C4-2B (cell line): ENCODE data around the gene GLYR1.

Experiments
- ZFX ChIP-seq: fragments of 450-650 bp; IDR thresholded peaks from 2 replicates; pipeline ENCODE4 v1.6.1; 2017
- TF ChIP-seq, protein P1 (sequence below): fragments of 450-650 bp; conservative IDR thresholded peaks from 2 replicates; pipeline ENCODE4 v1.5.1; 2017; ENCODE audit warnings: mild to moderate bottlenecking

GRCh38 chr16:4826526-4826925, 20.6 kb downstream of the GLYR1 start:
- TF ChIP-seq, protein P1, sequence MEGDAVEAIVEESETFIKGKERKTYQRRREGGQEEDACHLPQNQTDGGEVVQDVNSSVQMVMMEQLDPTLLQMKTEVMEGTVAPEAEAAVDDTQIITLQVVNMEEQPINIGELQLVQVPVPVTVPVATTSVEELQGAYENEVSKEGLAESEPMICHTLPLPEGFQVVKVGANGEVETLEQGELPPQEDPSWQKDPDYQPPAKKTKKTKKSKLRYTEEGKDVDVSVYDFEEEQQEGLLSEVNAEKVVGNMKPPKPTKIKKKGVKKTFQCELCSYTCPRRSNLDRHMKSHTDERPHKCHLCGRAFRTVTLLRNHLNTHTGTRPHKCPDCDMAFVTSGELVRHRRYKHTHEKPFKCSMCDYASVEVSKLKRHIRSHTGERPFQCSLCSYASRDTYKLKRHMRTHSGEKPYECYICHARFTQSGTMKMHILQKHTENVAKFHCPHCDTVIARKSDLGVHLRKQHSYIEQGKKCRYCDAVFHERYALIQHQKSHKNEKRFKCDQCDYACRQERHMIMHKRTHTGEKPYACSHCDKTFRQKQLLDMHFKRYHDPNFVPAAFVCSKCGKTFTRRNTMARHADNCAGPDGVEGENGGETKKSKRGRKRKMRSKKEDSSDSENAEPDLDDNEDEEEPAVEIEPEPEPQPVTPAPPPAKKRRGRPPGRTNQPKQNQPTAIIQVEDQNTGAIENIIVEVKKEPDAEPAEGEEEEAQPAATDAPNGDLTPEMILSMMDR = no peak
- no peak for TF ChIP-seq ZFX
